GM21619 (cell line): ENCODE results near the gene USP21.

Source experiments
- ATAC-seq: cut with Tn5 transposase; IDR thresholded peaks from one replicate; pipeline ENCODE4 v1.9.1; 2021; ENCODE audit not compliant: unreplicated experiment

Gene USP21

DNA sequence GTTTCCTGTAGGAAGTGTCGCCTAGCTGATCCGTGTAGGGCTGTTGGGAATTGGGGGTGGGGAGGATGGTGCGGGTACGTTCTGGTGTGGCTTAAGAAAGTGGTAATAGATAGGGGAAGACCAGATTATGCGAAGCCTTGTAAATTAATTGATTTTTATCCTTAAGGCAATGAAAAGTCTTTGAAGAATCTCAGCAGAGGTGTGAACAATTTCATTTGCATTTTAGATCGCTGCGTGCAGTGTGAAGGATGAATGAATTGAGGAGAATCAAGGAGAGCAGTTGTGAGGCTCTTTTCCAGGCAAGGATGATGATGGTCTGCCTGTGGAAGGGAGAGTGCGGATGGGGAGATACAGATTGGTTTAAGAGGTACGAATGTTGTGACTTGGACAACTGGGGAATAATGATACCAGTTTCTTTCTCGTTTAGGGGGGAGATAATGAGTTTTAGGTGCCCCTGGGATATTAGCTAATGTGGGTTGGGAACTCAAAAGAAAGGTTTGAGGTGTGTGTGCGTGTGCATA is 26.0 kb upstream of the USP21 start:
- ATAC-seq: no peak

DNA sequence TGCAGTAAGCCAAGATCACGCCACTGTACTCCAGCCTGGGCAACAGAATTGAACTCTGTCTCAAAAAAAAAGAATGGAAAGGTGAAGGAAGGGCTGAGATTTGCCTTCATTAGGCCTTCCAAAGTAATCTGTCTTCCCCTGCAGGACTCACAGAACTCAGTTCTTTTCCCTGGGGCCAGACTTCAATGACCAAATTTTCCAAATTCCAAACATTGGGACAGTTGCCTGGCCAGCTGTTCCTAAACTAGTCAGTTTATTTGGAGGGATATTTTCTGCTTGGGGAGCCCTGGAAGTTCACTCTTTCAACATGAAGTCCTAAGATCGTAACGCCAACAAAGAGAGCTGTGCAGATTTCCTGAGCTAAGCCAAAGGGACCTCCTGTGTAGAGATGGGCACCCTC is 21.4 kb upstream of the USP21 start:
- ATAC-seq: no peak

DNA sequence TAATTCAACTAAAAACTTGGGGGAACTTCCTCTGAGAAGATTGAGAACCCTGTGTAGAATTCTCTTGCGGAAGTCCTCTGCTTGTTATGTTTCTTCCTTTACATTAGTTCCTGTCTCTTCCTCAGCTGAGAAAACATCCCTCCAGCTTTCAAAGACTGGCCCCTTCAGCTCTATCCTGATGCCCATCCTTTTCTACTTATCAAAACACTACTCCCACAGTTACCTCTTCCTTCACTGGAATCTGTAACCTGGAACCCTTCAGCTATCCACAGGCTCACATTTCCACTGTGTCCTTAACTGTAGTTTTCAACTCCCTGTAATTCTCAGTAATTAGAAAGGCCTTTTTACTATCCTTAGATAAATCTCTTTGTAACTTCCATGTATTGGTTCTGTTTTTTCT is 20.9 kb upstream of the USP21 start:
- no peak for ATAC-seq

DNA sequence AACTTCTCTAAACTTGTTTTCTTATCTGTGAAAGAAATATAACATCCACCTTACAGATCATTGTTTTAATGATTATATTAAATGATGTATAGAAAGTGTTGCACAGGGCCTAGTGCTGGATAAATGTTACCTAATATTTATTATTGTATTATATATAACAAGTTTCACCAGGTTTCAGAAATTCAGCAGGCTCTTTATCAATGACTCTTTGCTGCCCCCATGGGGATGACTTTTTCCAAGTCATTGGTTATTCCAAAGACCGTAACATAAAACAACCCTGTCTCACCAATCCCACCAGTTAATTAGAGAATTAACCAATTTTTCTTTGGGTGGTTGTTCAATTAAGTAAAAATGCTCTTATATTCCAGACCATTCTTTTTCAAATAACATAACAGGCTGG is 19.5 kb upstream of the USP21 start:
- no peak for ATAC-seq

DNA sequence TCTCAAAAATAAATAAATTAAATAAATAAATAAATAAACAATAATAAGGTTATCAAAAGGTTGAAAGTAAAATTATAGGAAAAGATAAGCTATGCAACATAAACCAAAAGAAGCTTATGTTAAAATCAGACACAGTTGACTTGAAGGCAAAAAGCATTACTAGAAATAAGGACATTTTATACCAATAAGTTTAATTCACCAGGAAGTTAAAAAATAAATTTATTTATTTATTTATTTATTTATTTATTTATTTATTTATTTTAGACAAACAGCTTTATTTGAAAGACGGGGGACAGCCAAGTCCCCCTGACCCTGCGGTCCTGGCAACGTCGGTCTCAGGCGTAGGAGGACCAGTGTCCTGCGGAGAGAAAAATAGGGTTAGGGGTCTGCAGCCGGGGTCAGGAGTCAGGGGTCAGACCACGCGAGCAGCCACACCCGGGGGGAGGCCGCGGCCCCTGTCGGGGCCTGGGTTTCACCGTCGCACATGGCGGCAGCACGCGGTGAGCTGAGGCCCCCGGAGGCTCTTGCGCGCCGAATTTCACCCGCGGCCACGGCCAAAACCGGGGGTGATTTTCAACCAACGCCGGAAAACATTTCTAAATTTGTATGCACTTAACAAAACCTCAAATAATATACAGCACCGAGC is 18.4 kb upstream of the USP21 start:
- no peak for ATAC-seq

DNA sequence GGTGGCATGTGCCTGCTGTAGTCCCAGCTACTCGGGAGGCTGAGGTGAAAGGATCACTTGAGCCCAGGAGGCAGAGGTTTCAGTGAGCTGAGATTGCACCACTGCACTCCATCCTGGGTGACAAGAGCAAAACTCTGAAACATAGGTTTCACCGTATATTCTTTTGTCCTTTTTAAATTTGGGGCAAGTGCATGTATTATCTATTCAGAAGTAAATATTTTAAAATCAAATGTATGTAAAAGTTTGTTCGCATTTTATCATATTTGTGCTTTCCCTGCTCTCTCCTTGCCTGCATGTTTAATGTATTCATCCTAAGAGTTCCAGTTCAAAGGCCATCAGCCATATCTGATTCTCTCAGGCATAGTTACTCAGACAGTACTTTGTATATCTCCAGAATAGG is 13.5 kb upstream of the USP21 start:
- no peak for ATAC-seq

DNA sequence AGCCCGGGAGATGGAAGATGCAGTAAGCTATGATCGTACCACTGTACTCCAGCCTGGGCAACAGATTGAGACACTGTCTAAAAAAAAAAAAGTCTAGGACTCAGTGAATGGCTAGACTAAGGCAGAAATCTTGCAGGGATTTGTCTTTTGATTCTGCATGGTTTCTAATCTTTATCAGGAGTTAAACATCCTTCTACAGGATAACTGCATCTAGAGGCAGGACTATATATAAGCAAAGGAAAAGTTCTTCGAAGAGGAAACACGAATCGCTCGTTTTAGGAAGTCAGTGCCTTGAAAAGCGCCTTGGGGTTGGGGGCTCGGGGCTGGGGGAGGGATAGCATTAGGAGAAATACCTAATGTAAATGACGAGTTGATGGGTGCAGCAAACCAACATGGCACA is 6.1 kb upstream of the USP21 start:
- ATAC-seq: no peak

DNA sequence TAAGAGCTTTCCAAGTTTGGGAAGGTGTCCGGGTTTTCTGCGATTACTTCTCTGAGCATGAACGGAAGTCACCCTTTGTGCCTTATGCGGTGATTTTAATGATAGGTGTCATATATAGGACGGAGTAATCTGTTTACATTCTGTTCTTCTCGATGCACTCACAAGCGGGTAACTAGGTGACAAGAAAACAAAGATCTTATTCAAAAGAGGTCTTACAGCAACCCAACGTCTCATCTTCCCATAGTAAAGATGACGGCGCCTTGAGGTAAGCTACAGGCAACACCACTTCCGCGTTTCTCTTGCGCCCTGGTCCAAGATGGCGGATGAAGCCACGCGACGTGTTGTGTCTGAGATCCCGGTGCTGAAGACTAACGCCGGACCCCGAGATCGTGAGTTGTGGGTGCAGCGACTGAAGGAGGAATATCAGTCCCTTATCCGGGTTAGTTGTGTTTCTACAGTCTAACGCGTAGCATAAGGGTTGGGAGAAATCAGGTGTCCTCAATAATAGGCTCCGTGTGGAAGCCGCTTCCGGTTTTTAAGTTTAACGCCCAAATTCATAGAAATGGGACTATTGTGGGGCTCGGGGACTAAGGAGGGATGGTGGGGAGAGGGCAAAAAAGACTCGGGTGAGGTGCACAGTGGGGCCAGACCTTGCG is 5.5 kb upstream of the USP21 start, which contains the start of gene UFC1:
UFC1 (plus strand) TSS at position 297 of the 656 bp plus-strand sequence; CDS start at position 317, 20 bp downstream.
- peak; percentile 87 for ATAC-seq

DNA sequence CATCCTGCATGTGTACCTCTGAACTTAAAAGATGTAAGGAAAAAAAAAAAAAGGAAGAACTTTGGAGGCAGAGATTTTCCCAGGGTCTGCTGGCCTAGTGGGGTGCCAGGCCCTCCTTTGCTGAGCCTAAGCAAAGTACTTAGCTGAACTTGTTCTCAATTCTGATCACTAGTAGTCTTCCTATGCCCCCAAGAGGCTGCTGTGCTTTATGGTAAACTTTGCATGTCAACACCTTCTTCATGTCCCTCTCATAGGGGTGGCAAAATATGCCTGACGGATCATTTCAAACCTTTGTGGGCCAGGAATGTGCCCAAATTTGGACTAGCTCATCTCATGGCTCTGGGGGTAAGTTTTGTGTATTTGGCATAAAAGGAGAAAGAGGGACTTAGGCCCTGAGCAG is 1.4 kb upstream of the USP21 start:
- ATAC-seq: no peak

DNA sequence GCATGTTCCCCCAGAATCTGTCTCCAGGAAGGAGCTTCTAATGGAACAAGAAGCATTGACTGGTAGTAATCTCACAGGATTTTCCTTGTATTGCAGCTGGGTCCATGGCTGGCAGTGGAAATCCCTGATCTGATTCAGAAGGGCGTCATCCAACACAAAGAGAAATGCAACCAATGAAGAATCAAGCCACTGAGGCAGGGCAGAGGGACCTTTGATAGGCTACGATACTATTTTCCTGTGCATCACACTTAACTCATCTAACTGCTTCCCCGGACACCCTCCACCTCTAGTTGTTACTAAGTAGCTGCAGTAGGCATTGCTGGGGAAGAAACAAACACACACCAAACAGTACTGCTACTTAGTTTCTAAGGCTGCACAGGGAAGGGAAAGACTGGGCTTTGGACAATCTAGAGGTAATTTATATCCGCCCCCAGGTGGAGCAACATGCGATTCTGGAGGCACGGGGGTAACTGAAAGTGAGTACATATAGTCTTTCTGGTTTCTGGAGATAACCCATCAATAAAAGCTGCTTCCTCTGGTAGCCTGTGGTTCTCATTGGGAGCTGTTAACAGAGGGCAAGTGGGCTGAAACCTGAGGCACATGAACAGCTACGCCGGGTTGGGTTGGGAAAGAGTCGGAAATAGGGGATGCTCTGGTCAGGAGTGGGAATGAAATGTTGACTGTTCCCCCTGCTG is 837 bp upstream of the USP21 start:
- ATAC-seq: no peak

DNA sequence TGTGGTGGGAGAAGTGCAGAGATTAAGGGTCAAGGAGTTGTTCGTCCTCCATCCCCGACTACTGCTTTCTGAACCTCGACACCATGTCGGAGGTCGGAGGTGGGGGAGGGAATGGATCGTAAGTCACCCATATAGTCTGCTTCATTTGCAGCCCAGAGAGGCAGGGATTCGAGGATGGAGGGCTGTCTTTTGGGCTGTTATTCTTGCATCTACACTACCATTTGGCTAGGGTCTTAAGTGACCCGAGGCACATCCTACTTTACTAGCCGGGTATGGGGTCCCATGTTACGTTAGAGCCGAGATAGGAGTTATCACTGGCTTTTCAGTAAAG is 578 bp downstream of the USP21 start:
- no peak for ATAC-seq

DNA sequence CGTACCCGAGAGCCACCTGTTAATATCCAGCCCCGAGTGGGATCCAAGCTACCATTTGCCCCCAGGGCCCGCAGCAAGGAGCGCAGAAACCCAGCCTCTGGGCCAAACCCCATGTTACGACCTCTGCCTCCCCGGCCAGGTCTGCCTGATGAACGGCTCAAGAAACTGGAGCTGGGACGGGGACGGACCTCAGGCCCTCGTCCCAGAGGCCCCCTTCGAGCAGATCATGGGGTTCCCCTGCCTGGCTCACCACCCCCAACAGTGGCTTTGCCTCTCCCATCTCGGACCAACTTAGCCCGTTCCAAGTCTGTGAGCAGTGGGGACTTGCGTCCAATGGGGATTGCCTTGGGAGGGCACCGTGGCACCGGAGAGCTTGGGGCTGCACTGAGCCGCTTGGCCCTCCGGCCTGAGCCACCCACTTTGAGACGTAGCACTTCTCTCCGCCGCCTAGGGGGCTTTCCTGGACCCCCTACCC is 1.4 kb downstream of the USP21 start:
- ATAC-seq: no peak

DNA sequence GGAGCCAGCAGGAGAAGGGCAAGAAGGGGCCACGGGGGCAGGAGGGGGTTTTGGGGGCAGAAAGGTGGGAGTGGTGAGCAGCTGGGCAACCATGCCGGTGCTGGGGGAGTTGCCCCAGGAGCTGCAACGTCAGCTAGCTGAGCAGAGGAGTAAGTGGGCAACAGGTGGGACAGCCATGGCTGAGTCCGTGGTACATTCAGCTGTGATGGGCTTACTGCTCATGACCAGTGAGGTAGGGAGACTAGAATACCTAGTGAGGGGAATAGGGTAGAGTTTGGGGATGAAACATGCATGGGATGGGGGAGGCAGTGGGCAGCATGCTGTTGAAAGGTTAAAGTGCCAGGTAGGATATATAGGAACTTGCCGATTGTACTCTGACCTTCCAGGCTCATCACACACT is 2.4 kb downstream of the USP21 start:
- ATAC-seq: no peak

DNA sequence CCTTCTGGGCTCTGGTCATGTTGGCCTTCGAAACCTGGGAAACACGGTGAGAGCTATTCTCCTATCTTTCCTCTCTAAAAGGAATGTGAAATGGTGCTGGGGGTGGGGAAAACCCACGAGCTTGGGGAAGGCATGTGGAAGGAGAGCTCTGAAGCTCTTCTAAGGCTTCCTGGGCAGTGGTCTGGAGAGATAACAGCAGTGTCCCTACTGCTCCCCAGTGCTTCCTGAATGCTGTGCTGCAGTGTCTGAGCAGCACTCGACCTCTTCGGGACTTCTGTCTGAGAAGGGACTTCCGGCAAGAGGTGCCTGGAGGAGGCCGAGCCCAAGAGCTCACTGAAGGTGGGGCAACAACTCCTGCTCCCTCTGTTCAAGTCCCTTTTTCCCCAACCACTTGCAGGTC is 2.8 kb downstream of the USP21 start:
- ATAC-seq: no peak

DNA sequence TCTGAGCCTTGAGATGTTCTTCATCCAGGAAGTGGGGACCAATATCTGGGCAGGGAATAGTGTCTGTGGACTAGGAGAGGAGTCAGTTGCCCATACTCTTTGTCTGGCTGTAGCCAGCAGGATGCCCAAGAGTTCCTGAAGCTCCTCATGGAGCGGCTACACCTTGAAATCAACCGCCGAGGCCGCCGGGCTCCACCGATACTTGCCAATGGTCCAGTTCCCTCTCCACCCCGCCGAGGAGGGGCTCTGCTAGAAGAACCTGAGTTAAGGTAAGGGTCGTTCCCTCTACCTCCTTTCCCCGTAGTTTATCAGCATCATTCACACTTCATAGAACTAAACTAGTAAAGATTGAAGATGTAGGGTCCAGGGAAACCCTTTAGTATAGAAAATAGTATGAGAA is 3.5 kb downstream of the USP21 start:
- no peak for ATAC-seq

DNA sequence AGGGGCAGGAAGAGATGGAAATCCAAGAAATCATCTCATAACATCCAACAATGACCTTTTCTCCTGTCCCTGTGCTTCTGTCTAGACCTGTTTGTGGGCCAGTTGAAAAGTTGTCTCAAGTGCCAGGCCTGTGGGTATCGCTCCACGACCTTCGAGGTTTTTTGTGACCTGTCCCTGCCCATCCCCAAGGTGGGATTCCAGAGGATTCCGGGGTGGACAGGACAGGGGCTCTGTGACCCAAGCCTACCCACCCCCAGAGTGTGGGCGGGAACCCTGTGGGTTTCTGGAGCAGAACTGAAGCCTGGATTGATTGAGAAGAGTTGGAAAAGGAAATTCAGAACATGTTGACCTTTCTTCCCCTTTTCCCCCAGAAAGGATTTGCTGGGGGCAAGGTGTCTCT is 4.5 kb downstream of the USP21 start:
- ATAC-seq: no peak

DNA sequence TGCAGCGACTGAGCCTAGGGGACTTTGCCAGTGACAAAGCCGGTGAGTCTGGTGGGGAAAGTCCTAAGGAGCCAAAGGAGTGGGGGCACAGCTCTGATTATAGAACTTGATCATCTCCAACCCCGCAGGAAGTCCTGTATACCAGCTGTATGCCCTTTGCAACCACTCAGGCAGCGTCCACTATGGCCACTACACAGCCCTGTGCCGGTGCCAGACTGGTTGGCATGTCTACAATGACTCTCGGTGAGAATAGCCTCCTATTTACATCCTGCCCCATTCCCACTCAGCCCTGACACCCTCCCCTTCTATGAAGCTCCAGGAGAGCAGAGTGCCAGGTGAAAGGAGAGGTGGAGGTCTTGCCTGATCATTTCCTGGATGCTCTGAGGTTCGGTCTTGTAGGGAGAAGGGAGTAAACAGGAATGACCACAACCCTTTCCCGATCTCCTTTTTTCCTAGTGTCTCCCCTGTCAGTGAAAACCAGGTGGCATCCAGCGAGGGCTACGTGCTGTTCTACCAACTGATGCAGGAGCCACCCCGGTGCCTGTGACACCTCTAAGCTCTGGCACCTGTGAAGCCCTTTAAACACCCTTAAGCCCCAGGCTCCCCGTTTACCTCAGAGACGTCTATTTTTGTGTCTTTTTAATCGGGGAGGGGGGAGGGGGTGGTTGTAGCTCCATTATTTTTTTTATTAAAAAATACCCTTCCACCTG is 5.8 kb downstream of the USP21 start:
- no peak for ATAC-seq

DNA sequence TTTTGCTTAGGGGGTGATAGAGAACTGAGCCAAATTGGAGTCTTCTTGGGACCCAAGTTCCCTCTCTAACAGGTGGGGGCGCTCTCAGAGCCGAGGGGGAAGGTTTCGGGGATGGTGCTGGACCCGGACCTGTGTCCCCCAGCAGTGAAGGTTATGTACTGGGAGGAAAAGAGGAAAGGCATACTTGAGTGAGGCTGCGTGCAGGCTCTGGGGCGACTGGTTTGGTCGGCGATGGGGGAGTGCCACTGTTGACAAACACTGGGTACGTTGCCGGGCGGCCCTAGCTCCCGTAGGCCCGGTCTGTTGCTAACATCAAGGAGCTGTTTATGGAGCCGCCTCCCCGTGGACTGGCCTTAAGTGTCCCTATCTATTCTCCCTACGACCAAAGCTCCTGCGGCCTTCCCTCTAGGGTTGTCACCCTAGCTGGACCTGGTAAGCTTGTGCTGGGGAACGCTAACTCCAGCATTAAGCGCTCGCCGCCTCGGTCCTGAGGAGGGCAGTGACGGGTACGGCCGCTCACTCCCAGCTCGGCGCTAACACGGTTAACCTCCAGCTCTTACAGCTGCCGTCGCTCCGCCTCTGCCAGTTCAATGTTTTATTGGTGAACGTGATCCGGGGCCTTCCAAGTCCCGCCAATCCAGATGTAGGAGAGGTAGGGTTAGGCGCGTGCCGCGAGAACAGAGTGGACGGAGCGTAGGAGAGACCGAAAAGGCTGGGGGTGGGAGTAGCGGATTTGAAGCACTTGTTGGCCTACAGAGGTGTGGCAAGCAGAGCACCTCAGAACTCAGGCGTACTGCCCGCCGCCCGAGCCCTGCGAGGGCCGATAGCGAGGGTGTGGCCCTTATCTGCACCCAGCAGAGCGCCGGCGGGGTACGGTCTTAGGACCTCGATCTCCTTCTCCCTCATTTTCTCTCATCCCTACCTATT is 6.7 kb downstream of the USP21 start, which contains the start of gene PPOX:
PPOX (plus strand) TSS at position 685 of the 927 bp plus-strand sequence. CDS start 422 bp downstream, outside the sequence.
- peak; percentile 94 for ATAC-seq

DNA sequence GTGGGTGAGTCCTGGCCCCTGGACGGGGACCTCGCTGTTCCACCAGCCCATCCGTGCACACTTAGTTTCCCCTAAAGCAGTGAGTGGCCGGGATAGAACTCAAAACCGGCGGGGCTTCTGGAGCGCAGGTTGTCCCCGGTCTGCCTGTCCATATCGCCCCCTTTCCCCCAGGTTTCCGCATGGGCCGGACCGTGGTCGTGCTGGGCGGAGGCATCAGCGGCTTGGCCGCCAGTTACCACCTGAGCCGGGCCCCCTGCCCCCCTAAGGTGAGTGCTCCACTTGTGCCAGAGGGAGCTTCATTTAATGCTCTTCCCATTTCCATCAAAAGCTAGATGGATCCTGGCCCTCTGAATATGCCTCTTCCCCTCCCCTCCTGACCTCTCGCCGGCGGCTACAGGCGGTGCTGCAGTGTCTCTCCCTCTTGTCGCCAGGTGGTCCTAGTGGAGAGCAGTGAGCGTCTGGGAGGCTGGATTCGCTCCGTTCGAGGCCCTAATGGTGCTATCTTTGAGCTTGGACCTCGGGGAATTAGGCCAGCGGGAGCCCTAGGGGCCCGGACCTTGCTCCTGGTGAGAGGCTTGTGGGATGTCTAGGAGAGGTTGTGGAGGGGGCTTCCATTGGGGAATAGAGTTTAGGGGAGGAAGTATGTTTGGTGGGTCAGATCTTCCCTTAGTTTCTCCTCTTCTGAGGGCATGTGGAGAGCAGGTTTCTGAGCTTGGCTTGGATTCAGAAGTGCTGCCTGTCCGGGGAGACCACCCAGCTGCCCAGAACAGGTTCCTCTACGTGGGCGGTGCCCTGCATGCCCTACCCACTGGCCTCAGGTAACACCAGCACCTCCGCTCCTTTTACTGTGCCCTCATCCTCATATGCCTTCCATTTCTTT is 7.6 kb downstream of the USP21 start:
- ATAC-seq: no peak
